Prostate gland (tissue), 2 donors: ENCODE measurements around the gene BCAS3.

Experiments used
- CTCF ChIP-seq, 4 experiments: fragments of 200-600 bp in 2 of 4; fragments of 450-650 bp in 2 of 4; sonication (generic) in 2 of 4; IDR thresholded peaks; 1 replicate in 3 of 4; 2 replicates in 1 of 4; pipeline ENCODE4 v1.5.1; 2016 to 2019; ENCODE audit warnings: antibody characterized with exemption in 4 of 4, mild to moderate bottlenecking in 2 of 4, moderate library complexity in 2 of 4
- POLR2A ChIP-seq: fragments of 450-650 bp; IDR thresholded peaks from one replicate; pipeline ENCODE4 v1.6.1; 2016; ENCODE audit warnings: antibody characterized with exemption, mild to moderate bottlenecking
- POLR2AphosphoS5 ChIP-seq: sonication (generic); formaldehyde crosslinking; IDR thresholded peaks from one replicate; pipeline ENCODE4 v1.6.1; 2017; ENCODE audit warnings: antibody characterized with exemption

- no peak for TF ChIP-seq CTCF (IDR thresholded peaks at IDR 0.05)
- TF ChIP-seq POLR2AphosphoS5: no peak
- TF ChIP-seq POLR2A: no peak
Measured at GRCh38 chr17:61136296-61136695, 458.6 kb downstream of the BCAS3 start.
